Midbrain (tissue), 1 donor: ENCODE results near the gene USP6NL.
A peak's percentile ranks its signal among the peaks of the same experiment; 100 is the strongest.
"Not testable (repeated sequence)": the region's sequence is repeated elsewhere in the genome, so short reads cannot be mapped to it uniquely, and the experiment has no call there.

ENCODE experiments used
- DNase-seq: peaks from one replicate; lab custom pipeline; 2025; lab: John Stamatoyannopoulos, UW

USP6NL gene

GRCh38 chr10:11515596-11516430 lies 95.6 kb downstream of the USP6NL start:
- peak; percentile 49 for DNase-seq

GRCh38 chr10:11513727-11514126 lies 97.7 kb downstream of the USP6NL start:
- DNase-seq: no peak

GRCh38 chr10:11512596-11512995 lies 98.9 kb downstream of the USP6NL start:
- DNase-seq: no peak

- no peak for DNase-seq
These were observed 100.1 kb downstream of the USP6NL start for GRCh38 chr10:11511321-11511720.

- DNase-seq: no peak
These were observed 100.7 kb downstream of the USP6NL start for GRCh38 chr10:11510736-11511135.

- no peak for DNase-seq
These were observed 101.2 kb downstream of the USP6NL start for GRCh38 chr10:11510281-11510680.

- DNase-seq: no peak
These were observed 102.4 kb downstream of the USP6NL start for GRCh38 chr10:11509036-11509435.

- DNase-seq: no peak
These were observed 105.1 kb downstream of the USP6NL start for GRCh38 chr10:11506247-11506789.

GRCh38 chr10:11505639-11506038 lies 105.8 kb downstream of the USP6NL start:
- peak; percentile 41 for DNase-seq

- no peak for DNase-seq
These were observed 106.7 kb downstream of the USP6NL start for GRCh38 chr10:11504566-11505285.

GRCh38 chr10:11501600-11501999 lies 109.8 kb downstream of the USP6NL start:
- DNase-seq: no peak

- DNase-seq: no peak
These were observed 111.9 kb downstream of the USP6NL start for GRCh38 chr10:11499425-11500071.

GRCh38 chr10:11498399-11498798 lies 113.1 kb downstream of the USP6NL start:
- no peak for DNase-seq

GRCh38 chr10:11494923-11495322 lies 116.5 kb downstream of the USP6NL start:
- not testable (repeated sequence) for DNase-seq

GRCh38 chr10:11493646-11494045 lies 117.8 kb downstream of the USP6NL start:
- no peak for DNase-seq

- DNase-seq: no peak
These were observed 120.4 kb downstream of the USP6NL start for GRCh38 chr10:11491087-11491486.

GRCh38 chr10:11489591-11489990 lies 121.9 kb downstream of the USP6NL start:
- no peak for DNase-seq

GRCh38 chr10:11488126-11488525 lies 123.3 kb downstream of the USP6NL start:
- DNase-seq: no peak

- DNase-seq: no peak
These were observed 128.0 kb downstream of the USP6NL start for GRCh38 chr10:11483201-11484148.

GRCh38 chr10:11482306-11482705 lies 129.1 kb downstream of the USP6NL start:
- DNase-seq: no peak

GRCh38 chr10:11480687-11481086 lies 130.8 kb downstream of the USP6NL start:
- DNase-seq: no peak
